NB4 (cell line): Measurements from ENCODE around the gene FSD2.
"Not testable (repeated sequence)": the region's sequence is repeated elsewhere in the genome, so short reads cannot be mapped to it uniquely, and the experiment has no call there.

Experiments used
- DNase-seq: peaks from one replicate; pipeline ENCODE4 v3.0.0; 2010; ENCODE audit warnings: low read depth
- H3K4me3 ChIP-seq: one replicate; pipeline ENCODE4 v1.5.1; 2011; ENCODE audit warnings: mild to moderate bottlenecking, low read depth, low read length, moderate library complexity
- MYC ChIP-seq: IDR thresholded peaks from 2 replicates; pipeline ENCODE4 v1.6.1; 2011; ENCODE audit warnings: low read depth, low read length
- POLR2A ChIP-seq: IDR thresholded peaks from 2 replicates; pipeline ENCODE4 v1.6.1; 2011; ENCODE audit warnings: mild to moderate bottlenecking; ENCODE audit not compliant: insufficient read length; ENCODE audit errors: extremely low read depth
- TF ChIP-seq, protein P1 (sequence below): IDR thresholded peaks from 2 replicates; pipeline ENCODE4 v1.6.1; 2011; ENCODE audit warnings: low read depth, low read length
- TF ChIP-seq, protein P2 (sequence below): IDR thresholded peaks from one replicate; pipeline ENCODE4 v1.5.1; 2012; ENCODE audit warnings: low read depth, low read length

The FSD2 gene

DNA sequence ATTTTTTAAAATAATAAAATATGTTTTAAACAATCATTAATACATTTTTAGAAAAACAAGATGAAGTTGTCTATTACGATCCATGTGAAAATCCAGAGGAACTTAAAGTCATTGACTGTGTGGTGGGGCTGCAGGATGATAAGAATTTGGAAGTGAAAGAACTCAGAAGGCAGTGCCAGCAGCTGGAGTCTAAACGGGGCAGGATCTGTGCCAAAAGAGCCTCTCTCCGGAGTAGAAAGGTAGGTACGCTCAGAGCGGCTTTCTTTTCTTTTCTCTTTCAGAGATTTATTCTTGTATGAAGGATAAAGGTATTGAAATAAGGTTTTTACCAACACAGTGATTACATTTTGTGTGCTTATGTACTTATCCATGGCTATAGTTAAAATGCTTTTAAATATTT lies 17.2 kb upstream of the FSD2 start:
- DNase-seq, result no peak
- no peak overlapping the region for H3K4me3 ChIP-seq
- TF ChIP-seq, protein P1, sequence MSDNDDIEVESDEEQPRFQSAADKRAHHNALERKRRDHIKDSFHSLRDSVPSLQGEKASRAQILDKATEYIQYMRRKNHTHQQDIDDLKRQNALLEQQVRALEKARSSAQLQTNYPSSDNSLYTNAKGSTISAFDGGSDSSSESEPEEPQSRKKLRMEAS, result no peak
- TF ChIP-seq POLR2A (no peak), MYC (no peak)
- TF ChIP-seq, protein P2, sequence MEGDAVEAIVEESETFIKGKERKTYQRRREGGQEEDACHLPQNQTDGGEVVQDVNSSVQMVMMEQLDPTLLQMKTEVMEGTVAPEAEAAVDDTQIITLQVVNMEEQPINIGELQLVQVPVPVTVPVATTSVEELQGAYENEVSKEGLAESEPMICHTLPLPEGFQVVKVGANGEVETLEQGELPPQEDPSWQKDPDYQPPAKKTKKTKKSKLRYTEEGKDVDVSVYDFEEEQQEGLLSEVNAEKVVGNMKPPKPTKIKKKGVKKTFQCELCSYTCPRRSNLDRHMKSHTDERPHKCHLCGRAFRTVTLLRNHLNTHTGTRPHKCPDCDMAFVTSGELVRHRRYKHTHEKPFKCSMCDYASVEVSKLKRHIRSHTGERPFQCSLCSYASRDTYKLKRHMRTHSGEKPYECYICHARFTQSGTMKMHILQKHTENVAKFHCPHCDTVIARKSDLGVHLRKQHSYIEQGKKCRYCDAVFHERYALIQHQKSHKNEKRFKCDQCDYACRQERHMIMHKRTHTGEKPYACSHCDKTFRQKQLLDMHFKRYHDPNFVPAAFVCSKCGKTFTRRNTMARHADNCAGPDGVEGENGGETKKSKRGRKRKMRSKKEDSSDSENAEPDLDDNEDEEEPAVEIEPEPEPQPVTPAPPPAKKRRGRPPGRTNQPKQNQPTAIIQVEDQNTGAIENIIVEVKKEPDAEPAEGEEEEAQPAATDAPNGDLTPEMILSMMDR, result no peak

DNA sequence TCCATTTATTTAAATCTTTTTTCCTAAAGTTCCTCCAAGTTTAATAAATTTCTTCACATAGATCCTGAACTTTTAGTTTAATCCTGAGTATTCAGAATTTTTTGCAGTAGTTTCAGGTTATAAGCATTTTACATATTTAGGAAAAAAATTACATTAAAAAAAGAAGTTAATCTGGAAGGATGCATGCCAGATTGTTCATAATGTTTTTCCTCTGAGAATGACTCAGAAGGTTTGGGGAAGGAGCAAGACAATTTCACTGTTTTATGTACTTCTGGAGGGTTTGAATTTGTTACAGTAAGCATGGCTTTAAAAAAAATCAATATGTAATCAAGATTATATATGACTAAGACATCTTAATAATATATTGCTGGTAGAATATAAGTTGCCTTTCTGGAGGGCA lies 16.0 kb upstream of the FSD2 start:
- H3K4me3 ChIP-seq, DNase-seq: not testable (repeated sequence)

GRCh38 chr15:82821396-82821795 lies 15.5 kb upstream of the FSD2 start:
- not testable (repeated sequence) for H3K4me3 ChIP-seq, DNase-seq

- DNase-seq, result no peak
- no peak overlapping the region for H3K4me3 ChIP-seq
Observed at GRCh38 chr15:82820128-82820527, 14.3 kb upstream of the FSD2 start.

DNA sequence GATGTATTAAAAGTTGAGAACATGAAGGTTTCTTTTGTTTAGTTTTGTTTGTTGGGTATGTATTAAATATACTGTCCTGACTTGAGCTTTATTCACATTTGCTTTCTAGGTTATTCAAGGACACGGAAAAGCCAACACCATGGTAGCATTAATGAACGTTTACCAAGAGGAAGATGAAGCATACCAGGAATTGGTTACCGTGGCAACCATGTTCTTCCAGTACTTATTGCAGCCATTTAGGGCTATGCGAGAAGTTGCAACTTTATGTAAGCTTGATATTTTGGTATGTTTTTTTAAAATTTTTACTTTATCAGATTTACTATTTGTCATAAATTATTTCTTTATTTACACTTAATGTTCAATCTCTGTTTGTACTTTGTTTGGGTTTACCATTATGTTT lies 7.1 kb upstream of the FSD2 start:
- no peak overlapping the region for H3K4me3 ChIP-seq
- TF ChIP-seq, protein P2, result no peak
- TF ChIP-seq, protein P1, result no peak
- no peak for TF ChIP-seq MYC
- TF ChIP-seq POLR2A, result no peak
- peak; percentile 18 for DNase-seq

More at GRCh38 chr15:82820128-82820527, 14.3 kb upstream of the FSD2 start:
- TF ChIP-seq, protein P2, result no peak
- TF ChIP-seq MYC (no peak), POLR2A (no peak)
- TF ChIP-seq, protein P1, result no peak

DNA sequence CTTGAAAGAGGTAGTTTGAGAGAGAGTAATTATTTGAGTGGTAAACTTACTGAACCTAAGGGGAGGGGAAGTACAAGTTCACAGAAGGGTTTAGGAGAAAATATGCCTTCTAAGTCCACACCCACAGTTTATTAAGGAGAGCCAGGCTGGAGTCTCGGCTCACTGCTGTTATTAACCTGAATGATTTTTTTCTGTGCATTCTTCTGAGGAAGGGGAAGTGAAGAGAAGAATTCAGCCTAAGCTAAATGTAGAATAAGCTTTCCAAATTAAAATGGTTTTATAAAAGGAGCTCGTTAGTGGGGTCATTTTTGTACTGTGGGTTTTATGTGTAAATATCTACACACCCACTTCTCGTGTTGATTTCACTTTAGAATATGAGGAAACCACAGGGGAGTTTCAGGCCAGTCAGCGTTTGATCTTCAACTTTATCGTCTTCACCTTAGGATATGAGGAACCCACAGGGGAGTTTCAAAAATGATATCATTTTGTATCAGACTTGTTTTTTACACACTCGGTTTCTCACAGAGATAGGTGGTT lies 5.1 kb upstream of the FSD2 start:
- peak; percentile 55 for DNase-seq
- TF ChIP-seq, protein P1, result no peak
- TF ChIP-seq, protein P2, result no peak
- peak; percentile 16; the same call in 1 of the 2 replicates for TF ChIP-seq MYC
- no peak for TF ChIP-seq POLR2A
- H3K4me3 ChIP-seq, result peak overlapping the region; percentile 81
